ENCODE results near the gene SMIM28.

SMIM28 gene

DNA sequence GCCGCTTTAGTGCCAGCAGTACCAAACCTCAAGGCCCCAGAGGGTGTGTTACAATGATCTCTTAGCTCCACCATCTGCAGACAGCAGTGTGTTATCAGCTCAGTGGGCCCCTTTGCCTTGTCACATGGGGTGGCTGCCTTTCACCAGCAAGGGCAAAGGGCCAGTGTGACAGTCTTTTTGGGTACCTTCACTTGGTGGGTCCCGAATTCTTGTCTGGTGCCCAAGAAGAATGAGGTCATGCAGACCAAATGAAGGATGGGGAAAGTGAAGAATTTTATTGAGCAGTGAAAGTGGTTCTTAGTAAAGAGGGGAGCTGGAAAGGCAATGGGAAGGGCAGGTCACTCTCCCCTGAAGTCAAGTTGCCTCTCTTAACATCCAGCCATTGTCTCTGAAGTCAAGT lies 2.9 kb upstream of the SMIM28 start:
- DNase-seq, result no peak

GRCh38 chr6:138377042-138377441 lies 663 bp upstream of the SMIM28 start:
- no peak for DNase-seq

- DNase-seq, result no peak
Observed at GRCh38 chr6:138378463-138378862, 758 bp downstream of the SMIM28 start.

- DNase-seq, result no peak
Observed at GRCh38 chr6:138382498-138383265, 5.0 kb downstream of the SMIM28 start.

GRCh38 chr6:138383776-138384175 lies 6.1 kb downstream of the SMIM28 start:
- DNase-seq, result no peak

GRCh38 chr6:138386897-138387296 lies 9.2 kb downstream of the SMIM28 start:
- DNase-seq, result no peak

DNA sequence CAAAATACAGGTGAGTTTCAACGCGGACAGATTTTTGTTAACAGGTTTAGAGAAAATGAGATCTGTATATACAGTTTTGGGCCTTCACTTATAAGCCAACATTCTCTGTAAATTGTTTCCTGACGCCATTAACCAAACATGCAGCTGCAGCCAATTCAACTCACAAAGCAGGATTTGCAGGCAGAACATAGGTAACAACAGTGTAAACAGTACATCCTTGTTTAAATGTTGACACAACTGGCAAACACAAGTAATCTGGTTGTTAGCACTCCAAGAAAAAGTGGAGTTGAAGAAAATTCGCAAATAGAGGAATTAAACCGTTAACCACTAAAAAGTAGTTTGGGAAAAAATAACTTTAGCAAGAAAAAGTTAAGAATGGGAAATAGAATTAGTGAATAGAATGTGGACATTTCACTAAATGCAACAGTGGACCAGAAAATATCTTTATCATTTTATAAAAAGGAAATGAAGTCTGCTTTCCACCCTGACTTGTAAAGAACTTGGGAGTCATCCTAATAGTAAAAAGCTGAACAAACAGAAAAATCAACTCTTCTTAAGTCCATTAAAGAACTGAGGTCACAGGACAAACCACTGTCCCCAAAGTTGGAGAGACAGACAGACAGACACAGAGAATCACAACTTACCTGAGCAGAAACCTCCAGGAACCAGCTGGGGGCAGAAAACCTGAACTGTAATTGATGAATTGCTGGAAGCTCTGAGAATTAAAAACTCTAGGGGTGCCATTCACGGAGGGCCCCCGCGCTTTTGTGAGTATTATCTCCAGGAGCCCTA lies 10.1 kb downstream of the SMIM28 start:
- no peak for DNase-seq

DNA sequence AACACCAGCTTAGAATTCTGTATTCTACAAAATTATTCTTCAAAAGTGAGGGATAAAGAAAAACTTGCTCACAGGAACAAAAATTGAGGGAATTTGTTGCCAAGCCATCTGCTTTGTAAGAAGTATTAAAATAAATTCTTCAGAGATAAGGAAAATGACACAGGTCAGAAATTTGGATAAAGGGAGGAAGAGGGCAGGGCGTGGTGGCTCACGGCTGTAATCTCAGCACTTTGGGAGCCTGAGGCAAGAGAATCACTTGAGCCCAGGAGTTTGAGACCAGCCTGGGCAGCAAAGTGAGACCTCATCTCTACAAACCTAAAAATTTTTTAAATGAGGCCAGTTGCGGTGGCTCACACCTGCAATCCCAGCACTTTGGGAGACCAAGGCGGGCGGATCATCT lies 11.8 kb downstream of the SMIM28 start:
- no peak for DNase-seq

DNA sequence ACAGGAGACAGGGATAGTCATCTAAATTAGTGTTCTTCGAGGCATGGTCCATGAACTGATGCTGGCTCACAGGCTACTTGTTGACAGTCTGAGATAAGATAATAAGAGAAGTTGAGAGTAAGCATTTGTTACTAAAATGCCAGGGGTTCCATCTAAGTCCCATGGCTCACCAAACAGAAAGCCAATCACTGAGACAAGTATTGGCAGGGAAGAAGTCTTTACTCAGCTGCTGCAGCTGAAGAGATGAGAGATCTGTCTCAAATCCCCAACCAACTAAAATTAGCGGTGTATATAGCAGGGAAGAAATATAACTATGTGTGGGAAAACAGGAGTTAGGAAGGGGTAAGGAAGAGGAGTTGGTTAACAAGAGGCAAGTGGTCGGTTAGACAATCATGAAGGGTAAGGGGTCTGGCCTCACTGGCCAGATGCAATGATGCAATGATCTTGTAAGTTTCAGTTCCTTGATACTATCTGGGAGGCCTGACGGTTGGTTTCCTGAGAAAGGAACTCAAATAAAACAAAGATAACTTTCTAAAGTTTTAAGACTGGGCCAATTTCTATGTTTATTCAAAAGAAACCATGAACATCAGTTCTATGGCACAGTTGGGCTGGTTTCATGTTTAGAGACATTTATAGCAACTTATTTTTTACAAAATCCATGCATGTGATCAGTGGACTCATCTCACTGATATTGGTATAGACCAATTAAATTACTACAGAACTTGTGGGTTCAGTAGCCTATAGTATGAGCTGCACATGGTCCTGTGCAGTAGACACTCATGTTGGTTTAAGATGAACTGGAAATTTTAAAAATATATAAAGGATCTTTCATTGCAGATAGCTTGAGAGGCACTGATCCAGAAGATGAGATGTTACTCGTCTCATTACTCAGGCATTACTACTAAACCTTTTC lies 16.4 kb downstream of the SMIM28 start:
- DNase-seq, result no peak

DNA sequence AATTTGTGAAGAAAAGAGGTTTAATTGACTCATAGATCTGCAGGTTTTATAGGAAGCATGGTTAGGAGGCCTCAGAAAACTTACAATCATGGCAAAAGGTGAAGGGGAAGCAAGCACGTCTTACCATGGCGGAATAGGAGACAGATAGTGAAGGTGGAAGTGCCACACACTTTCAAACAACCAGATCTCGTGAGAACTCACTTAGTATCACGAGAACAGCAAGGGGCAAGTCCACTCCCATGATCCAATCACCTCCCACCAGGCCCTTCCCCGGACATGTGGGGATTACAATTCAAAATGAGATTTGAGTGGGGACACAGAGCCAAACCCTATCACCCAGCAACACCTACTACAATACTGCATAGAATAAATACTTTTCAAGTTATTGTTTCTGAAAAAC lies 19.0 kb downstream of the SMIM28 start:
- no peak for DNase-seq

- no peak for DNase-seq
Observed at GRCh38 chr6:138397128-138398122, 19.7 kb downstream of the SMIM28 start.

DNA sequence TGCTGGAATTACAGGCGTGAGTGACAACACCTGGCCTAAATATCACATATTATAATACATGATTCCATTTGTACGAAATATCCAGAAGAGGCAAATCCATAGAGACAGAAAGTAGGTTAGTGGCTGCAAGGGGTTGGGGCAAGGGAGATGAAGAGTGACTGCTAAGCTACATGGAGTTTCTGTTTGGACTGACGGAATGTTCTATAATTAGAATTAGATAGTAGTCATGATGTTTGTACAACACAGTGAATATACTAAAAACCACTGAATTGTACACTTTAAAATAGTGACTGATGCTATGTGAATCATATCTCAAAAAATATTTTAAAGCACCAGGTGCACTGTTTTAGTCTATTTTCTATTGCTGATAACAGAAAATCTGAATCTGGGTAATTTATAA lies 22.6 kb downstream of the SMIM28 start:
- no peak for DNase-seq

DNA sequence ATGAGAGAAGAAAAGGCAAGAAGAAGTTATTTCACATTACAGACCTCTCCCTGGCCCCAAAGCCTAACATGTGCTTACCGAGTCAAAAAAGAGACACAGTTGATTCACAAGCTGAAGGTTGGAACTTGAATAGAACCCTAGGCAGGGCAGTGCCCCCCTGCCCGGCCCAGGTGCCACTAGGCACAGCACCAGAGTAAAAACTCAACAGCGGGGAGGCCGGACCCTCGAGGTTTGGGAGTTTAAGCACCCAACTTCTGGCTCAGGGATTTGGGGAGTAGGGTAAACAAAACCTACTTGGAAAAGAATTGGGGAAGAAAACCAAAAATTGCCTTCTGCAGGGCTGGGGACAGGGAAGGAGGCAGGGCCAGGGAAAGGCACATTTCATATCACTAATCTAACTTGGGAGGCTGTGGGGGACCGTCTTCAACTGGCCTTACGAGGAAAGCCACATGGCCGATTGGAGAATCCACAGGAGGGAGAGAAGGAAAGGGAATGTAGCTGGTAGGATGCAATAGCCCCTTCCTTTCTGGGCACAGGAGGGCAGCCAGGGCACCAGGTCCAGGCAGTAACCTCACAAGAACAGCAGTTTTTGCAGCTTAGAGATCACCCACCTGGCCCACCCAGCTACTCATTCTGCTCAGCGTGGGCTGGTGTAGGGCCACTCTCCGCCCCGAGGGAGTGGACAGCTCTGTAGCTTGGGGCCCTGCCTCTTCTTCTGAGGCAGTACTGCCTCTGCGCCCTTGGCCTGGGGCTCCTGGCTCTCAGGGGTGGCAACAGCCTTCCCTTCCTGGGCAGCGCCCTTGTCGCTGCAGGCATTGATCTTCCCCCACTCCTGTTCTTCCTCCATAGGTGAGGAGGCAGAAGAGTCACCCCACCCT lies 24.5 kb downstream of the SMIM28 start:
- DNase-seq, result no peak

DNA sequence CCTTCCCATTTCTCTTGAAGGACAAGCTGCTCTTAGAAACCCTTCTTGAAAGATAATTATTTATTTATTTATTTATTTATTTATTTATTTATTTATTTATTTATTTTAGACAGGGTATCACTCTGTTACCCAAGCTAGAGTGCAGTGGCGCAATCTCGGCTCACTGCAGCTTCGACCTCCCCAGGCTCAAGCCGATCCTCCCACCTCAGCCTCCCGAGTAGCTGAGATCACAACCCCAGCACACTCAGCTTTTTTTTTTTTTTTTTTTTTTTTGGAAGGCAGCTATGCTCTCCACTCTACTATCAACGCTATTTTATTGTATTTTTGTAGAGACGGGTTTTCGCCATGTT lies 25.1 kb downstream of the SMIM28 start:
- no peak for DNase-seq

DNA sequence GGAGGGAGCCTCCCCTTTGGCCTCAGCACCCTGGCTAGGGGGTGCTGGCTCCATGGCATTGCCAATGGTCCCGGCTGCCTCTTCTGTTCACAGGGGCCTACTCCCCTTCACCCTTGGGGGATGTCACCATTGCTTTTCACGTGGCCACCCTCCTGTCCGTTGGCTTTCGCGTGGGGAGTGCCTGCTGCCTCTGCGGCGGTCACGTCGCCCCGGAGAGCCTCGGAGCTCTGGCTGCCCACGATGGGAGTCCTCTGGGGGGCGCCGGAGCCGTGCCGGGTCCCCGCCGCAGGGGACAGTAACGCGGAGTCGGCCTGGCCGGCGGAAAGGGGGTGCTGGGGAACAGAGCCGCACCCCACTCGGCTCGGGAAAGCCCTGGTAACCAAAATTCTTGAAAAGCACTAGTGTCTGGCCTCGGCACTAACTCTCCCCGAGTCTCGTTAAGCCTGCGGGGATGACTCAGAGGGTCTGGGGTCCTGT lies 25.7 kb downstream of the SMIM28 start:
- peak in 1 of 2 experiments; percentile 26 for DNase-seq

DNA sequence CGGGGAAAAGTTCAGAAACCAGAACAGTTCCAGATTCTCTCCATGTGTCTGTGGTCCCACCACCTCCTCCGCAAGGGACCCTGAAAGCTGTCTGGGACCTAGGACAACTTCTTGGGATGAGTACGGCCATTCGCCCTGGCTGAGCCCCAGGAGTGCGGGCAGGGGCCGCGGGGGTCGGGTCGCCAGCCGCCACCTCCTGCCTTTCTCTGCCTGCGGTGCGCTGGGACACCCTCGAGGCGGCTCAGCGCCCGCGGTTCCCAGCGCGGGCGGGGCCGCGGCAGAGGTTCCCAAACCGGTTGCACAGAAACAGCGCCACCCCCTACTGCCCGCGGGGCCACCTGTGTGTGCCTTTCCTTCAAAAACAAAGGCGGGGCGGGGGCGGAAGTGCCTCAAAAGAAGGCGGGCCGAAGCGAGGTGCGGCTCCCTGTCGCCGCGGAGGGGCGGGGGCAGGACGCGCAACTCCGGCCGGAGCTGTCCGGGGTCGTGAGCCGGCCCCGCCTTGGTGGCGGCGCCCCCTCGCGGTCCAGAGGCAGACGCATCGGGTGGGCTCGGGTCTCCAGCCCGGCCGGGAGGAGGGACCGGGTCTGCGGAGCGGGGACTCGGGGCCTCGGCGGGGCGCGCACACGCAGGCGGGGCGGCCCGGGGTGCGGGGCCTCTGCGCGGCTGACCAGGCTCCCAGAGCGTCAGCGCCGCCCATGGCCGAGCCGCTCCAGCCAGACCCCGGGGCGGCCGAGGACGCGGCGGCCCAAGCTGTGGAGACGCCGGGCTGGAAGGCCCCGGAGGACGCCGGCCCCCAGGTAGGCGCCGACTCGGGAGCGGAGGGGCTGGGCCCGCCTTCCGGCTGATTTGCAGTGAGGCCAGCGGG lies 26.3 kb downstream of the SMIM28 start, which contains the start of gene HEBP2:
HEBP2 (plus strand) TSS at position 423 of the 865 bp plus-strand sequence; CDS start at position 696, 273 bp downstream.
- DNase-seq, result peak; percentile 59 to 85

- no peak for DNase-seq
Observed at GRCh38 chr6:138404666-138405337, 27.1 kb downstream of the SMIM28 start.

DNA sequence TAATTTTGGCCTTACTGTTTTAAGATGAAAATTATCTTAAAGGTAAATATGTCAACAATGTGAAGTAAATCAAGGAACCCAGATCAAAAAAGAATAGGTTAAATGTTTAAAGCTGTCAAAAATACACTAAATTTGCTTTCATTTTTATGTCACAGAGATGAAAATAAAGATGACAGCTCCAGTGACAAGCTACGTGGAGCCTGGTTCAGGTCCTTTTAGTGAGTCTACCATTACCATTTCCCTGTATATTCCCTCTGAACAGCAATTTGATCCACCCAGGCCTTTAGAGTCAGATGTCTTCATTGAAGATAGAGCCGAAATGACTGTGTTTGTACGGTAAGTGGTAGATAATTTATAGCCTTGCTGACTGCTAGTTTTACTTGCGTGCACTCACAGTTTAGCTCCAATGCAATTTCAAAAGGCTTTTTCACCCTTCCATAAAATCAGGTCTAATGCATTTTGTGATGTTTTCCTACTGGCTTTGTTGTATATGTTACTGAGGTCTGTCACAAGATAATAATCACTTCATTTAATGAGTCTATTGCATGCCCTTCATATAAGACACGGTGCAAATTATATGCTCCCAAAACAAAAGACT lies 28.2 kb downstream of the SMIM28 start:
- no peak for DNase-seq

DNA sequence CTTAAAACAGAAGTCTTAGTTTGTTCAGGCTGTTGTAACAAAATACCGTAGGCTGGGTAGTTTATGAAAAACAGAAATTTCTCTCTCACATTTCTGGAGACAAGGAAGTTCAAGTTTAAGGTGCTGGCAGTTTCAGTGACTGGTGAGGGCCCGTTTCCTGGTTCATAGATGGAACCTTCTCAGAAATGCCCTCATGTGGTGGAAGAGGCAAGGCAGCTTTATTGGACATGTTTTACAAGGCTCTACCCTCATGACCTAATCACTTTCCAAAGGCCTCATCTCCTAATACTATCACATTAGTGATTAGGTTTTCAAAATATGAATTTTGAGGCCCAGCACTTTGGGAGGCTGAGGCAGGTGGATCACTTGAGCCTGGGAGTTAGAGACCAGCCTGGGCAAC lies 28.7 kb downstream of the SMIM28 start:
- no peak for DNase-seq
